ENCODE measurements around the gene ZNF710.

GRCh38 chr15:90049666-90050604 lies 48.8 kb downstream of the ZNF710 start:
- no peak for TF ChIP-seq POLR2A (IDR thresholded peaks at IDR 0.05)
- TF ChIP-seq, protein P1, sequence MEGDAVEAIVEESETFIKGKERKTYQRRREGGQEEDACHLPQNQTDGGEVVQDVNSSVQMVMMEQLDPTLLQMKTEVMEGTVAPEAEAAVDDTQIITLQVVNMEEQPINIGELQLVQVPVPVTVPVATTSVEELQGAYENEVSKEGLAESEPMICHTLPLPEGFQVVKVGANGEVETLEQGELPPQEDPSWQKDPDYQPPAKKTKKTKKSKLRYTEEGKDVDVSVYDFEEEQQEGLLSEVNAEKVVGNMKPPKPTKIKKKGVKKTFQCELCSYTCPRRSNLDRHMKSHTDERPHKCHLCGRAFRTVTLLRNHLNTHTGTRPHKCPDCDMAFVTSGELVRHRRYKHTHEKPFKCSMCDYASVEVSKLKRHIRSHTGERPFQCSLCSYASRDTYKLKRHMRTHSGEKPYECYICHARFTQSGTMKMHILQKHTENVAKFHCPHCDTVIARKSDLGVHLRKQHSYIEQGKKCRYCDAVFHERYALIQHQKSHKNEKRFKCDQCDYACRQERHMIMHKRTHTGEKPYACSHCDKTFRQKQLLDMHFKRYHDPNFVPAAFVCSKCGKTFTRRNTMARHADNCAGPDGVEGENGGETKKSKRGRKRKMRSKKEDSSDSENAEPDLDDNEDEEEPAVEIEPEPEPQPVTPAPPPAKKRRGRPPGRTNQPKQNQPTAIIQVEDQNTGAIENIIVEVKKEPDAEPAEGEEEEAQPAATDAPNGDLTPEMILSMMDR (IDR thresholded peaks at IDR 0.05) = no peak
